Posterior cingulate gyrus (tissue), 11 donors: ENCODE results near the gene CACNG1.
"Not testable (repeated sequence)": the region's sequence is repeated elsewhere in the genome, so short reads cannot be mapped to it uniquely, and the experiment has no call there.

Experiments used
- DNase-seq, 10 donors: peaks; one replicate each; pipeline versions ENCODE4 v3.0.0 to v3.0.0-alpha.2; 2020 to 2021; ENCODE audit warnings: mixed read lengths in 3 of 10
- intact Hi-C: fragments of 100-400 bp; cut with DNase I; formaldehyde crosslinking; loops from one replicate; pipeline ENCODE4 v1.15.1; 2023

CACNG1 gene

DNA sequence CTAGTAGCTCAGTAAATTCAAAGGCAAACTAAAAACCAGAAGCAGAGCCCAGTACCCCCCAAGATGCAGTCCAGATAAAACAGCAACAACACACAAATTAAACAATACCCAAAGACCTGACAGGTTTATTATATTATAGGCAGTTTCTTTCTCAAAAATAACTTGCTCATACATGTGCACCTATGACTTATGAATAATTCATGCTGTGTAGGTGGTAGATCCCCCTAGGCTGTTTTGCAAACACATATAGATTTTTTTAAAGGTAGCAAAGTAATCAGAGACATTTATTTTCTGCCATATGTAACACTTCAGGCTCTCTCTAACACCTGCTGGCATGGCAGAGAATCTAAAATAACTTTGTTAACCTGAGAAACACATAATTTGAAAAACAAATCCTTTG lies 27.2 kb downstream of the CACNG1 start:
- no peak for DNase-seq

DNA sequence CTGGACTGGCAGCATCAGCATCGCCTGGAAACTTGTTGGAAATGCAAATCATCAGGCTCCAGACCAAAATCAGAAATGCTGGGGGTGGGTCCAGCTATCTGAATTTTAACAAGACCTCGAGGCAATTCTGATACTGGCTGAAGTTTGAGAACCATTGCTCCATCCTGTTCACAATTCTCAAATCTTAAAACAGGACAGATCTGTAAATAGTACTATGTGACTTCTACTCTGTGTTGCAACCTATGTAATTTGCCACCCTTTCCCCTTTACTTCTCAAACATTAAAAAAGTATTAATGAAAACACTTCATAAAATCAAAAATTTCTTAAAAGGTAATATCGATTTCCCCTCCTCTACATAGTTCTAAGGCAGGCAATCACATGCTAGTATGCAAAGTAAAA lies 28.5 kb downstream of the CACNG1 start:
- DNase-seq: no peak
- intact Hi-C loops: no loop called here

More for the DNA sequence above, 27.2 kb downstream of the CACNG1 start:
- intact Hi-C loops: no loop called here

DNA sequence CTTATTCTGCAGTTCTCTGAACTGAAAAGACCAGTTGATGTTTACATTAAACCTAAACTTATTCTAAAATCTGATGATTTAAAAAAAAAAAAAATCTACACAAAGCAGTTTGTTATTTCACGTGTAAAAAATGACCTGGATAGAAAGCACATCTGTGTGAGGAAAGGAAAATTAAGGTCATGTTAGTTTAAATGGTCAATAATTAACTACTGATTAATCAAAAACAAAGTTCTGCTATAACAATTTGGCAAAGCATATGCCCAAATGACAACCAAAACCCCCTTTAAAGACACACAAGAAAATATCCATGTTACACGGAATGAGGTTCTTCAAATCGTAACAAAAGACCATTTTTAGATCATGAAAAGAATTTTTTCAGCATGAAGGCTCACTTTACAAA lies 30.4 kb downstream of the CACNG1 start:
- no peak for DNase-seq
- intact Hi-C loops: no loop called here

DNA sequence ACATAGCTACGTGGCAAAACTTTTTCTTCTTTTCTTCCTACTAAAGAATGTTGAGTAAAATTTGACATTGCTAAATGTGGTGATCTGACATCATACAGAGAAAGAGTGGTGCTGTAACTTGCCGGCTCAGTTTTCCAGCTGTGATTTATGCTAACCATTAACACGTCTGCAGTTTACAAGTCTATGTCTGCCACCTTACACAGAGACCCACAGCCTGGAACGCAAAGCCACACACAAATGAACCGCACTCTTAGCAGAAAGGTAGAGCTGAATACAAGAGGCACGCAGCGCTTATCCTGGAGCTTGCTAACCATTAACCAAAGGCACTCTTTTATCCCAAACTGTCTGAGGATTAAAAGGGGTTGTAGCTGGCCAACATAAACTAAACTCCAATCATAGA lies 31.9 kb downstream of the CACNG1 start:
- intact Hi-C loops: no loop called here
- no peak for DNase-seq

DNA sequence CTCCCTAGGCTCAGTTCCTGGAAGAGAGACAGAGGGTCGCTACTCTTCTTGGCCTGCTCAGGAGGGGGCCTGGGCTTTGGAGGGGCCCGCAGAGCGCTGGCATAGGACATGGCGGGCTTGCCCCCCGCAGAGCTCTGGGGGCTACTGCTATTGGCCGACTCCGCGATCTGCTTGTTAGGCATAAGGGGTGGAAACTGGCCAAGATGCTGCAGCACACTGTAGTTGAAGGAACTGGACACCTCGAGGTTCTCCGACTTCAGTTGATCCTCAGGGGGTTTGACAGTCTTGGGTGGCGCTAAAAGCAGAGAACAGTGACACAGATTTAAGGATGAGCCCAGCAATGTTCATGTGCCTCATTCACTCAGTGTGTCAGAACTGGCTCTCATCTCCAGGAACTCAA lies 33.9 kb downstream of the CACNG1 start:
- no peak for DNase-seq
- intact Hi-C loops: no loop called here

DNA sequence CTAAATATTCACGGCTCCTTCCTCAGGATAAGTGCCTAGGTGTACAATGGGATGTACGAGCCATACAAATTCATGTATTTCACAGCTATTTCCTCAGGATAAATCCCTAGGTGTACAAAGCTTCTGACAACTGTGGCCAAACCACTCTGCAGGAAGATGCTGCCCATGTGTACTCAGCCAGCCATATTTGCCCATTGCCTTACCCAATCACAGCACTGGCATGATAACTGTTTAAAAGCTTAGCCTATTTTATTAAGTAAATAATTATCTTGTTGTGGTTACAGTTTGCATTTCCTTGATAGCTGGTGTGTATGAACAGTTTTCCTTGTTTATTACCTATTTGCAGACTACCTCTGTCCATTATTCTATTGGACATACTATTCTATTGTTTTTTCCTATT lies 35.1 kb downstream of the CACNG1 start:
- intact Hi-C loops: no loop called here
- no peak for DNase-seq

DNA sequence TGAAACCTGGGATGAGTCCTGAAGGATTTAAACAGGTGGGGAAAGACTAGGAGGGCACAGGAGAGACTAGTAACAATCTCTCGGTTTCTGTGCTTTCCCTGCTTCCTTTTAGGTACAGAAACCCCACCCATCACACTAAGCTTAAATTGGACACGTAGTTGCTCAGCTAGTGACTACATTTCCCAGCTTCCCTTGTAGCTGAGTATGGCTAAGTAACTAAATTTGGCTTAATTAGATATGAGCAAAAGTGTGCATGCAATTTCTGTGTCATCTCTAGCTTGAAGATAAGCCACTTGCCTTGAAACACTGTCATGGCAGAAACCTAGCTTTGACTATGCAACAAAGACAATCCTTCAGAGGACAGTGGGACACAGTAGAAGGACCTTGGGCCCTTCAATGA lies 36.5 kb downstream of the CACNG1 start:
- DNase-seq: no peak
- intact Hi-C loops: no loop called here

DNA sequence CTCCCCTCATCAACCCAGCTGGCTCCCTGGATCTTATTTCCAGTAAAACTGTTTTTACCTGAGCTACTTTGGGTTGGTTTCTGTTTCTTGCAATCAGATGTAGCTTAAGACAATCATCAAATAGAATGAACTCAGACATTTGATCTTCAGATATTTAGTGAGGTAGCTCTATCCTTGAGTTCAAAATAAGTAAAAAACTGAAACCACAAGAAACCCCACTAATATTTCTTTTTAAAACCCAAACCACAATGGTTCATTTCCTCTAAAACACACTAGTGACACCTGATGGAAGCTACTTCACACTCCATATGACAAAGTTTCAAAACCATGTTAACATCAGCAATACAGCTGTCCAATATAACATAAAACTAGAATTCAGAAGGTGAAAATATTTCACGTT lies 37.8 kb downstream of the CACNG1 start:
- intact Hi-C loops: no loop called here
- DNase-seq: no peak

DNA sequence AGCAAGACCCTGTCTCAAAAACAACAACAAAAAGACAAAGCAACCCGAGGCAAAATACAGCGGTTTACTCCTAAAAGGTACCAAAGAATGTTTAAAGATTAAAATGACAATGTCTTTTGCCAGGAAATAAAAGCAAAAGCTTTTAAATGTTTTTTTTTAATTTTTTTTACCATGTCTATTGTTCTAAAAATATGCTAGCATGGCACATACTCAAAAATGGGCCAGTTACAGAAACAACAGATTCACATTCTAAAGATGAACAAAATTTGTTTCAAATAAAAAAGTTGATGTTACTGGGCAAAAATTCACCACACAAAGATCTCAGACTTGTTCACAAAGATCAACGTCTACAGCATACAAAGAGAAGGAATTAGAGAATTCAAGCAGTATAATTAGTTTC lies 41.1 kb downstream of the CACNG1 start:
- intact Hi-C loops: no loop called here
- no peak for DNase-seq

DNA sequence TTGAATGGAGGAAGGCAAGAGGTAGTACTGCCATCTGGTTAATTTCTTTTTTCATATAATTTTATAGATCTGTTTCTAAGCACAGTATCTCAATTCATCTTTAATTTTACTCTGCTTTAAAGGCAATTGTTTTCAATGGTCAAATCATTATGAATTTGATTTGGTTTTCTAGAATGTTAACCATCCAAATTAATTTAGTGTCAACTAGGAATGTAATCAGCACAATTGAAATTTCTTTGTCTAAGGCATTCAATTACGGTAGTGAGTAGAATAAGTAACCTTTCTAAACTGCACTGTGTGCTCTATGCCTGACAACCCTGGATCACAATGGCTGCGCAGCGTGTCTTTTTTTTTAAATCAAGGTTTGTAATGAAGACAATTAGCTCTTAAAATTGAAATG lies 44.3 kb downstream of the CACNG1 start:
- intact Hi-C loops: no loop called here
- DNase-seq: no peak

DNA sequence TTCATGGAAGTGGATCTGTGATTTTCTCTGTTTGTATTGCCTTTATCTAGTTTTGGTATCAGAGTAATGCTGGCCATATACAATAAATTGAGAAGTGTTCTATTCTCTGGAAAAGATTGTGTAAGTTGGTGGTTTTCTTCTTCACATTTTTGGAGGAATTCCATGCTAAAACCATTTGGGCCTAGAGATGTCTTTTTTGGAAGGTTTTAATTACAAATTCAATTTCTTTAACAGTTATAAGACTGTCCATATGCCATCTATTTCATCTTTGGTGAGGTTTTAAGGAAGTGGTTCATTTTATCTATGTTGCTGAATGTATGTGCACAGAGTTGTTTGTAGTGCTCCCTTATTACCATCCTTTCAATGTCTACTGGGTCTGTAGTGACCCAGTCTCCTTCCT lies 46.0 kb downstream of the CACNG1 start:
- intact Hi-C loops: no loop called here
- DNase-seq: no peak

DNA sequence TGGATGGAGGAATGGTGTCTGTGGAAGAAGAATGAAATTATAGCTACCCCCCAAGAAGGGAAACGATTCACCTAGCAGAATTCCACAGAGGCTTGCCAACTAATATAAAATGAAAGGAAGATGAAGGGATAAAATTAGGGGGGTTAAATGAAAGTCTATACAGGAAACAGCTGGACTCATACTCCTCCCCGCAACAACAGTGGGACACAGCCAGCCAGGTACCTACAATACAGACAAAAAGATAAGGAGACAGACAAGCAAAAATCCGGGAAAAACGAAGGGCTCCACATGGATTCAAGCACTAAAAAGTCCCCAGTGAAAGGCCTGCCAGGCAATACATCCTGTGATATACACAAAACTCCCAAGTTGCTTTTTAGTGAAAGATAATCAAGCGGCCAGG lies 47.9 kb downstream of the CACNG1 start:
- DNase-seq: no peak
- intact Hi-C loops: no loop called here

DNA sequence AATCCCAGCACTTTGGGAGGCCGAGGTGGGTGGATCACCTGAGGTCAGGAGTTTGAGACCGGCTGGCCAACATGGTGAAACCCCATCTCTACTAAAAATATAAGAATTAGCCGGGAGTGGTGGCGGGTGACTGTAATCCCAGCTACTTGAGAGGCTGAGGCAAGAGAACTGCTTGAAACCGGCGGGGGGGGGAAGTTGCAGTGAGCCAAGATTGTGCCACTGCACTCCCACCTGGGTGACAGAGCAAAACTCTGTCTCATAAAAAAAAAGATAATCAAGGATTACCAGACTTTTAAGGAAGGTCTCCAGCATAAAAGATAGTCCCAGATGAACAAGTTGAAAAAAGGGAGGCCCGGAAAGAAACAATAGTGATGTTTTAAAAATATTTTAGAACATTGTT lies 48.4 kb downstream of the CACNG1 start:
- peak in 1 of 10 donors; percentile 59 for DNase-seq
- intact Hi-C loops: not testable (repeated sequence)

DNA sequence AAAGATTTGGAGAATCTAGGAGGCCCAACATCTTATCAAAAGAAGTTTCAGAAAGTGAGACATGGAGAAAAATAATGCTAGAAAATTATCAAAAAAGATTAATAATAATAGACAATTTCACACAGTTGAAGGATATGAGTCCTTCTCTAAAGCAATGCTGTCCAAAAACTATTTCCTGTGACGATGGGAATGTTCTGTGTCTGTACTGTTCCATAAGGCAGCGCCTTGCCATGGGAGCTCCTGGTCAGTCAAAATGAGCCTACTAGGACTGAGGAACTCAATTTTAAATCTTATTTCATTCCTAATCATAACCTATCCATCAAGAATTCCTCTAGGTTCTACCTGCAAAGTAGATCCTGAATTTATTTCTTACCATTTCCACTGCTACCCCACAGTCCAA lies 49.0 kb downstream of the CACNG1 start:
- no peak for DNase-seq
- intact Hi-C loops: no loop called here

DNA sequence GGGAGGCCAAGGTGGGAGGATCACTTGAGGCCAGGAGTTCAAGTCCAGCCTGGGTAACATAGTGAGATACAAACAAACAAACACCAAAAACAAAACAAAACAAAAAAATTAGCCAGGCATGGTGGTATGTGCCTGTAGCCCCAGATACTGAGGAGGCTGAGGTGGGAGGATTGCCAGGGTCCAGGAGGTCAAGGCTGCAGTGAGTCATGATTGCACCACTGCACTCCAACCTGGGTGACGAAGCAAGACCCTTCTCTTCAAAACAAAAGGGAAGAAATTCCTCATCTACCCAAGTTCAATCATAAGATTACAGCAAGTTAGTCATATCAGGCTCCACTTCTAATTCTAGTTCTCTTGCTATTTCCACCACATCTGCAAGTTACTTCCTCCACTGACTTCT lies 50.9 kb downstream of the CACNG1 start:
- DNase-seq, intact Hi-C loops: not testable (repeated sequence)

DNA sequence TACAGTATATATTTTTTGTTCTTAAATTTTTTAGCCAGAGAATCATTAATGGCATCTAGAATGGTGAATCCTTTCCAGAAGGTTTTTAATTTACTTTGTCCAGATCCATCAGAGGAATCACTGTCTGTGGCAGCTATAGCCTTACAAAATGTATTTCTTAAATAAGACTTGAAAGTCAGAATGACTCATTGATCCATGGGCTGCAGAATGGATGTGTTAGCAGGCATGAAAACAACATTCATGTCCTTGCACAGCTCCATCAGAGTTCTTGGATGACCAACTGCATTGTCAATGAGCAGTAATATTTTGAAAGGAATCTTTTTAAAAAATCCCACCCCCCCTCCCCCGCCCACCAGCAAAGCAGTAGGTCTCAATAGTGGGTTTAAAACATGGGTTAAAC lies 51.4 kb downstream of the CACNG1 start:
- intact Hi-C loops: no loop called here
- DNase-seq: no peak

DNA sequence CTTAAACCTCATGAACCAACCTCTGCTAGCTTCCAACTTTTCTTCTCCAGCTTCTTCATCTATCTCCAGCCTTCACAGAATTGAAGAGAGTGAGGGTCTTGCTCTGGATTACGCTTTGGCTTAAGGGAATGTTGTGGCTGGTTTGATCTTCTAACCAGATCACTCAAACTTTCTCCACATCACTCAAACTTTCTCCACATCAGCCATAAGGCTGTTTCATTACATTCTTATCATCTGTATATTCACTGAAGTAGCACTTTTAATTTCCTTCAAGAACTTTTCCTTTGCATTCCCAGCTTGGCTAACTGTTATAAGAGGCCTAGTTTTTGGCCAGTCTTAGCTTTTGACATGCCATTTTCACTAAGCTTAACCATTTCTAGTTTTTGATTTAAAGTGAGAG lies 52.3 kb downstream of the CACNG1 start:
- DNase-seq: no peak
- intact Hi-C loops: no loop called here

DNA sequence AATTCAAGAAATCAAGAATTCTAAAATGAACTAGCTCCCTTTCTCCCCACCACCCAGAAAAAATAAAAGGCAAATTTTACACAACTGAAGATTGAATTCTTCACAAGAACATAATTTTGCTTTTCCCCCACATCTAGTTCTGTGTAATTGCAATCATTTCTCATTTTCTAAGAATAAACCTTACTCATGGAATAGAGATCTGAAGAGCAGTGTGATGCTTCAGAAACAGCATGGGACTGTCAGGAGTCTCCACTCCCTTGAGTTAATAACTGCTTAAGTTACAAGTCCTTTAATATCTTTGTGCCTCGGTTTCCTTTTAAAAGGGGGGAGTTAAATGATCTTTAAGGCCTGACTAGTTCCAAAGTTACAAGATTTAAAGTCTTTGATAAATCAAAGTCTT lies 53.7 kb downstream of the CACNG1 start:
- intact Hi-C loops: no loop called here
- DNase-seq: no peak

DNA sequence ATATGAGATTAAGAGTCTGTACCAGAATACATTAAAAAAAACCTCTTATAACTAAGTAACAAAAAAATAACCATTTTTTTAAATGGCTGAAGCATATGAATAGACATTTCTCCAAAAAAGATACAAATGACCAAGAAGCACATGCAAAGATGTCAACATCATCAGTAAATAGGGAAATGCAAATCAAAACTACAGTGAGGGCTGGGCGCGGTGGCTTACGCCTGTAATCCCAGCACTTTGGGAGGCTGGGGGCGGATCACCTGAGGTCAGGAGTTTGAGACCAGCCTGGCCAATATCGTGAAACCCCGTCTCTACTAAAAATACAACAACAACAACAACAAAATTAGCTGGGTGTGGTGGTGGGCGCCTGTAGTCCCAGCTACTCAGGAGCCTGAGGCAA lies 60.3 kb downstream of the CACNG1 start:
- intact Hi-C loops, DNase-seq: not testable (repeated sequence)

DNA sequence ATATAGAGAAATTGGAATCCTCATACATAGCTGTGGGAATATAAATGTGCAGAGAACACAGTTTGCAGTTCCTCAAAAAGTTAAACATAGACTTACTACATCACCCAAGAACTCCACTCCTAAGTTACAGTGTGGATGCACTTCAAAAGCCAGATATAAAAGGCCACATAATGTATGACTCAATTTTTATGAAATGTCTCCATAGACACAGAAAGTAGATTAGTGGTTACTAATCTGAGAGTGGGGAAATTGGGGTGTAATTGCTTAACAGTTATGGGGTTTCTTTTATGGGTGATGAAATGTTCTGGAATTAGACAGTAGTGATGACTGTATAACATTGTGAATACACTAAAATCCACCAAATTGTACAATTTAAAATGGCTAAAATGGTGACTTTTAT lies 60.9 kb downstream of the CACNG1 start:
- intact Hi-C loops: no loop called here
- no peak for DNase-seq
